Measurements from ENCODE around the gene NHERF2. TPM values are rescaled to one million over a fixed set of nuclear protein-coding genes. Genes with fewer than 3 reads are reported as not detected.

NHERF2 gene
- total and polyA plus RNA-seq, 9 of the 15 experiments (the other 6 are each of a cell fraction or from before 2014, with no cell fraction given) = 0.15 to 42.0 (median 12.5) TPM

DNA sequence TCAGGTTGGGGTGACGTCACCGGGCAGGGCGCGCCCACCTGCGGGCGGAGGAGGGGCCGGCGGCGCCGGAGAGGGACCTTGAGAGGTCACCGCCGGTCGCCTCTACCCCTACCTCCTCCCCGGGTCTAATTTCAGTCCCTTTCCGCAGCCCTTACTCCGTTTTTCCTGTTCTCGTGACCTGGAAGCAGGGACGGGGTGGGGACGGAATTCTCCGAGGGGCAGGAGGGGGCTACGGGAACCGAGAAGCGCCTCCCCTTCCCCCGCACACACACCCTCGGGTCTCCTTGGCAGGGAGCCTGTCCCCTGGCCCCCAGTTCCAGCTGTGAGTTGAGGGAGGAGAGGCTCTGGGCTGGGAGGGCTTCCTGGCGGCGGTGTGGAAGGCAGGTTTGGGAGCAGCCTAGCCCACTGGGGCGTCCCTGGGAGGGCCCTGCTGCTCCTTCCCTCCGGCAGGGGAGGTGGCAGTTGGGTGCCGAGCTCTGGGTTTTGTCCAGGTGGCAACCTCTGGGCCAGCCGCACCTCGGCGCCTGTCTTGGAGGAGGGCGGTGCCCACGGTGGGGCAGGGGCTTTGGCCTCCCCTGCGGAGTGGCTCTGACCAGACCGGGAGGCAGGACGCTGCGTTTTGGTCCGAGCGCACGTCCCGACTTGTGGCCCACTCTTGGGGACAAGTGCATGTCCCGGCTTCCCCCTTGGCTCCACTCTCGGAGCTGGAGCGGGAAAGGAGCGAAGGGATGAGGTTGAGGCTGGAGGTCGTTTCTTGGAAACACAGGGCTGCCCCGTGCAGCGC lies 36.2 kb upstream of the NHERF2 start (continued):
- TF ChIP-seq CHD7 (IDR thresholded peaks at IDR 0.05; ENCODE audit: low read depth, low read length) (no peak), KDM5B (IDR thresholded peaks at IDR 0.05; ENCODE audit: insufficient replicate concordance, low read depth, low read length) (no peak), HLTF (IDR thresholded peaks at IDR 0.05) (no peak), EGR1 (conservative IDR thresholded peaks at IDR 0.05) (peak; percentile 47), HMGN3 (IDR thresholded peaks at IDR 0.05; ENCODE audit: borderline replicate concordance, extremely low read depth, insufficient read length, low read depth, low read length) (peak; percentile 14), PPARD (CRISPR knock-in tag; IDR thresholded peaks at IDR 0.05) (no peak), CC2D1A (IDR thresholded peaks at IDR 0.05) (no peak), RFX1 (IDR thresholded peaks at IDR 0.05) (no peak), MAX (CRISPR knock-in tag; IDR thresholded peaks at IDR 0.05) (peak; percentile 26; the same call in 1 of the 2 replicates), RCOR1 (IDR thresholded peaks at IDR 0.05; ENCODE audit: borderline replicate concordance in 1 of 2, low read depth in 2 of 2, low read length in 2 of 2) (no peak), KDM4B (IDR thresholded peaks at IDR 0.05; ENCODE audit: borderline replicate concordance in 2 of 2, low read depth in 1 of 2) (0 out of 4 replicates have a peak, but pooled peaks of 1 of the 2 experiments have one; percentile 30)
- TF ChIP-seq, protein P1, sequence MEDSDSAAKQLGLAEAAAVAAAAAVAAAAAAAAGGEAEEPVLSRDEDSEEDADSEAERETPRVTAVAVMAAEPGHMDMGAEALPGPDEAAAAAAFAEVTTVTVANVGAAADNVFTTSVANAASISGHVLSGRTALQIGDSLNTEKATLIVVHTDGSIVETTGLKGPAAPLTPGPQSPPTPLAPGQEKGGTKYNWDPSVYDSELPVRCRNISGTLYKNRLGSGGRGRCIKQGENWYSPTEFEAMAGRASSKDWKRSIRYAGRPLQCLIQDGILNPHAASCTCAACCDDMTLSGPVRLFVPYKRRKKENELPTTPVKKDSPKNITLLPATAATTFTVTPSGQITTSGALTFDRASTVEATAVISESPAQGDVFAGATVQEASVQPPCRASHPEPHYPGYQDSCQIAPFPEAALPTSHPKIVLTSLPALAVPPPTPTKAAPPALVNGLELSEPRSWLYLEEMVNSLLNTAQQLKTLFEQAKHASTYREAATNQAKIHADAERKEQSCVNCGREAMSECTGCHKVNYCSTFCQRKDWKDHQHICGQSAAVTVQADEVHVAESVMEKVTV (CRISPR knock-in tag; IDR thresholded peaks at IDR 0.05) = no peak

Data from K562 (cell line).